ENCODE results near the gene PLBD1.

- TF ChIP-seq POLR2A (IDR thresholded peaks at IDR 0.05) (no peak), CTCF (IDR thresholded peaks at IDR 0.05) (no peak)
Measured at GRCh38 chr12:14510574-14510973, 57.1 kb downstream of the PLBD1 start.
